ENCODE results near the gene RNASE12. TPM values are rescaled to one million over a fixed set of nuclear protein-coding genes. Genes with fewer than 3 reads are reported as not detected.

Gene RNASE12
- total RNA-seq, 1 experiment from 2014 or later: not detected

GRCh38 chr14:20606902-20607242 is 15.7 kb upstream of the RNASE12 start:
- ChIA-PET POLR2A (interaction anchor here (1.2 to 1.4 kb wide), 3 partner anchors 137 to 266 kb away, joined by 3 to 4 read pairs (median 4); no protein-coding TSS in a partner anchor), CTCF (interaction anchor here (0.7 to 5.6 kb wide), 10 partner anchors 23 to 359 kb away, joined by 3 to 32 read pairs (median 4); partner anchors contain the start of genes APEX1, OSGEP and PARP2), RAD21 (ENCODE audit: low non-redundant PET in 1 of 2, low total read pairs in 2 of 2, uncharacterized antibody in 2 of 2, unreplicated experiment in 2 of 2) (interaction anchor here in 1 of 2 experiments (0.7 to 0.9 kb wide), 2 partner anchors 191 to 414 kb away, joined by 3 to 4 read pairs; no protein-coding TSS in a partner anchor)
- BruUV-seq (replicated peaks): no TSS peak
- H3K36me3 ChIP-seq (ENCODE audit: control insufficient read depth in 1 of 2, insufficient read depth in 2 of 2, low read length in 2 of 2): no peaks in the 10 kb centered on the region
- no peak for ATAC-seq
- intact Hi-C loops (cut with micrococcal nuclease): loop anchor here (1.0 to 5.0 kb wide), 4 partner anchors 120 to 280 kb away; partner anchors contain the start of gene PNP
- no peak overlapping the region for H3K9ac ChIP-seq (ENCODE audit: low read length)
- no peaks in the 10 kb centered on the region for H3K9me3 ChIP-seq (ENCODE audit: control insufficient read depth in 1 of 2, insufficient read depth in 1 of 2, low read depth in 1 of 2, low read length in 2 of 2)
- no peaks in the 10 kb centered on the region for H3K9me2 ChIP-seq (ENCODE audit: insufficient read depth)
- H3K4me2 ChIP-seq (ENCODE audit: low read length): no peak overlapping the region
- no peak overlapping the region for H3K4me3 ChIP-seq (replicated peaks in 1 of 2; ENCODE audit: low read depth in 1 of 2, low read length in 2 of 2)
- H3K79me2 ChIP-seq (ENCODE audit: insufficient read depth, low read length): no peaks in the 10 kb centered on the region
- H4K20me1 ChIP-seq (ENCODE audit: insufficient read depth): no peaks in the 10 kb centered on the region
- no peaks in the 10 kb centered on the region for H3K27me3 ChIP-seq (ENCODE audit: insufficient read depth, low read length)
- no peak overlapping the region for H2AFZ ChIP-seq (ENCODE audit: low read depth, low read length, poor library complexity, severe bottlenecking)
- peaks cover 0 to 14% of the 10 kb centered on the region in 2 experiments; a peak in 3 of 4 replicates for H3K4me1 ChIP-seq (ENCODE audit: control insufficient read depth in 1 of 2, insufficient read depth in 2 of 2, low read length in 2 of 2)
- TF ChIP-seq EZH2 (IDR thresholded peaks at IDR 0.05): no peak
- TF ChIP-seq POLR2A (IDR thresholded peaks at IDR 0.05; ENCODE audit: borderline replicate concordance, extremely low read depth, insufficient read depth, insufficient read length): no peak
- TF ChIP-seq FOSL1 (IDR thresholded peaks at IDR 0.05; ENCODE audit: low read depth): no peak
- TF ChIP-seq, protein P1, sequence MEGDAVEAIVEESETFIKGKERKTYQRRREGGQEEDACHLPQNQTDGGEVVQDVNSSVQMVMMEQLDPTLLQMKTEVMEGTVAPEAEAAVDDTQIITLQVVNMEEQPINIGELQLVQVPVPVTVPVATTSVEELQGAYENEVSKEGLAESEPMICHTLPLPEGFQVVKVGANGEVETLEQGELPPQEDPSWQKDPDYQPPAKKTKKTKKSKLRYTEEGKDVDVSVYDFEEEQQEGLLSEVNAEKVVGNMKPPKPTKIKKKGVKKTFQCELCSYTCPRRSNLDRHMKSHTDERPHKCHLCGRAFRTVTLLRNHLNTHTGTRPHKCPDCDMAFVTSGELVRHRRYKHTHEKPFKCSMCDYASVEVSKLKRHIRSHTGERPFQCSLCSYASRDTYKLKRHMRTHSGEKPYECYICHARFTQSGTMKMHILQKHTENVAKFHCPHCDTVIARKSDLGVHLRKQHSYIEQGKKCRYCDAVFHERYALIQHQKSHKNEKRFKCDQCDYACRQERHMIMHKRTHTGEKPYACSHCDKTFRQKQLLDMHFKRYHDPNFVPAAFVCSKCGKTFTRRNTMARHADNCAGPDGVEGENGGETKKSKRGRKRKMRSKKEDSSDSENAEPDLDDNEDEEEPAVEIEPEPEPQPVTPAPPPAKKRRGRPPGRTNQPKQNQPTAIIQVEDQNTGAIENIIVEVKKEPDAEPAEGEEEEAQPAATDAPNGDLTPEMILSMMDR (IDR thresholded peaks at IDR 0.05 in 2 of 3, conservative IDR thresholded peaks at IDR 0.05 in 1 of 3; ENCODE audit: borderline replicate concordance in 1 of 3, insufficient read depth in 1 of 3, low read depth in 2 of 3, low read length in 2 of 3): no peak
- TF ChIP-seq JUND (IDR thresholded peaks at IDR 0.05): no peak
- TF ChIP-seq, protein P2, sequence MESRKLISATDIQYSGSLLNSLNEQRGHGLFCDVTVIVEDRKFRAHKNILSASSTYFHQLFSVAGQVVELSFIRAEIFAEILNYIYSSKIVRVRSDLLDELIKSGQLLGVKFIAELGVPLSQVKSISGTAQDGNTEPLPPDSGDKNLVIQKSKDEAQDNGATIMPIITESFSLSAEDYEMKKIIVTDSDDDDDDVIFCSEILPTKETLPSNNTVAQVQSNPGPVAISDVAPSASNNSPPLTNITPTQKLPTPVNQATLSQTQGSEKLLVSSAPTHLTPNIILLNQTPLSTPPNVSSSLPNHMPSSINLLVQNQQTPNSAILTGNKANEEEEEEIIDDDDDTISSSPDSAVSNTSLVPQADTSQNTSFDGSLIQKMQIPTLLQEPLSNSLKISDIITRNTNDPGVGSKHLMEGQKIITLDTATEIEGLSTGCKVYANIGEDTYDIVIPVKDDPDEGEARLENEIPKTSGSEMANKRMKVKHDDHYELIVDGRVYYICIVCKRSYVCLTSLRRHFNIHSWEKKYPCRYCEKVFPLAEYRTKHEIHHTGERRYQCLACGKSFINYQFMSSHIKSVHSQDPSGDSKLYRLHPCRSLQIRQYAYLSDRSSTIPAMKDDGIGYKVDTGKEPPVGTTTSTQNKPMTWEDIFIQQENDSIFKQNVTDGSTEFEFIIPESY (IDR thresholded peaks at IDR 0.05; ENCODE audit: extremely low read depth, insufficient replicate concordance, low read length): no peak
- TF ChIP-seq CBX3 (IDR thresholded peaks at IDR 0.05; ENCODE audit: low read depth): no peak
- no peak for TF ChIP-seq SIN3A (IDR thresholded peaks at IDR 0.05; ENCODE audit: low read depth)
- TF ChIP-seq YY1 (IDR thresholded peaks at IDR 0.05; ENCODE audit: extremely low read depth, insufficient replicate concordance, low read depth, low read length): no peak
- no peak for TF ChIP-seq SP1 (IDR thresholded peaks at IDR 0.05; ENCODE audit: low read depth)
- TF ChIP-seq EGR1 (IDR thresholded peaks at IDR 0.05; ENCODE audit: low read depth): no peak
- TF ChIP-seq ATF3 (IDR thresholded peaks at IDR 0.05): no peak
- TF ChIP-seq RAD21 (IDR thresholded peaks at IDR 0.05; ENCODE audit: low read depth): no peak
- TF ChIP-seq ZFX (IDR thresholded peaks at IDR 0.05): no peak
- TF ChIP-seq EZH2phosphoT487 (IDR thresholded peaks at IDR 0.05; ENCODE audit: borderline replicate concordance): no peak
- no peak for TF ChIP-seq SRF (IDR thresholded peaks at IDR 0.05; ENCODE audit: low read depth)
- H3K27ac ChIP-seq (ENCODE audit: low read depth, low read length): no peak overlapping the region
- no peak for DNase-seq (ENCODE audit: low read depth, low spot score)

All from HCT116 (cell line).